Cardiac fibroblast (primary cell): ENCODE data around the gene SNX33.

Experiments used
- DNase-seq, 2 donors: peaks; one replicate each; pipeline versions ENCODE4 v3.0.0 to v3.0.0-alpha.2; 2010; ENCODE audit warnings: low read depth in 2 of 2
- H3K4me3 ChIP-seq, 2 donors: replicated peaks in 1 of 2; 1 replicate in 1 of 2; 2 replicates in 1 of 2; pipeline ENCODE4 v1.5.1; 2011; ENCODE audit warnings: low read depth in 2 of 2, low read length in 2 of 2, mild to moderate bottlenecking in 2 of 2, moderate library complexity in 1 of 2
- CTCF ChIP-seq: IDR thresholded peaks from one replicate; pipeline ENCODE4 v1.5.1; 2011; ENCODE audit warnings: low read depth, mild to moderate bottlenecking, low read length, inconsistent platforms

The SNX33 gene

GRCh38 chr15:75656813-75657212 lies 9.1 kb downstream of the SNX33 start:
- no peak overlapping the region for H3K4me3 ChIP-seq
- no peak for TF ChIP-seq CTCF
- no peak for DNase-seq

- TF ChIP-seq CTCF: no peak
- no peak for DNase-seq
- H3K4me3 ChIP-seq: no peak overlapping the region
Measured at GRCh38 chr15:75659141-75659771, 11.5 kb downstream of the SNX33 start.

- DNase-seq: no peak
Measured at GRCh38 chr15:75659928-75660645, 12.4 kb downstream of the SNX33 start.

GRCh38 chr15:75661100-75661755 lies 13.5 kb downstream of the SNX33 start:
- no peak for TF ChIP-seq CTCF
- H3K4me3 ChIP-seq: no peak overlapping the region
- DNase-seq: peak; percentile 91 to 97

More at GRCh38 chr15:75659928-75660645, 12.4 kb downstream of the SNX33 start:
- H3K4me3 ChIP-seq: no peak overlapping the region
- TF ChIP-seq CTCF: no peak

- no peak for DNase-seq
- no peak overlapping the region for H3K4me3 ChIP-seq
- TF ChIP-seq CTCF: no peak
Measured at GRCh38 chr15:75661756-75662140, 14.0 kb downstream of the SNX33 start.

GRCh38 chr15:75662823-75663519 lies 15.3 kb downstream of the SNX33 start:
- no peak overlapping the region for H3K4me3 ChIP-seq
- no peak for DNase-seq
- TF ChIP-seq CTCF: no peak
